NOMO-1 treated with DMSO at 0.1 percent for 48 hours (cell line): Measurements from ENCODE around the gene SLX9.

Source experiments
- DNase-seq: peaks from one replicate; lab custom pipeline; 2025; ENCODE audit not compliant: unreplicated experiment; lab: John Stamatoyannopoulos, UW

Gene SLX9

DNA sequence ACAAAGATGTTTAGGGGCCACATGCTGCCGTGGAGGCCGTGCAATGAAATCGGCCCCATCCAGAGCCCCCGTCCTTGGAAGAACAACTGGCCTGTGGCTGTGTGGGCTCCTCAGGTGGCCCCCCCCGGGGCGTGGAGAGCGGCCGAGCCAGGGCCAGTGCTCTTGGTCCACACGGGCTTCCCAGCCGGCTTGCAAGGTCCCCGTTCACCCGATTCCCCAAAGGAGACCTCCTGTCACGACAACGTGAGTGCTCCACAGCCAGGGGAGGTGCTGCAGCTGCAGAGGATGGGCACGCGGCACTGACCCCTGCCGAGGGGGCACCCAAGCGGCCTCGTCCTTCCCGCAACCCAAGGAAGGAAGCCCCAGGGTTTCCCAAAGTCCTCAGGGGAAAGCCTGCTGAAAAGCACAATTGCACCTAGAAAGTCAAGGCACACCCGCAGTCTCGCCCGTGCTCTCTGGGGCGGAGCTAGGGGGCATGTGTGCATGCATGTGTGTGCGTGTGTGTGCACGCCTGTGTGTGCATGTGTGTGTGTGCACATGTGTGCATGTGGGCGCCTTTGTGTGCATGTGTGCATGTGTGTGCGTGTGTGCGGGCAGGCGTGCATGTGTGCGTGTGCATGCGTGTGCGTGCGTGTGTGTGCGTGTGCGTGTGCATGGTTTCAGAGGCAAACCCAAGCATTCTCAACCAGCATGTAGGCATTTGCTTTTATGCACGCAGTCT lies 48.2 kb downstream of the SLX9 start:
- no peak for DNase-seq

DNA sequence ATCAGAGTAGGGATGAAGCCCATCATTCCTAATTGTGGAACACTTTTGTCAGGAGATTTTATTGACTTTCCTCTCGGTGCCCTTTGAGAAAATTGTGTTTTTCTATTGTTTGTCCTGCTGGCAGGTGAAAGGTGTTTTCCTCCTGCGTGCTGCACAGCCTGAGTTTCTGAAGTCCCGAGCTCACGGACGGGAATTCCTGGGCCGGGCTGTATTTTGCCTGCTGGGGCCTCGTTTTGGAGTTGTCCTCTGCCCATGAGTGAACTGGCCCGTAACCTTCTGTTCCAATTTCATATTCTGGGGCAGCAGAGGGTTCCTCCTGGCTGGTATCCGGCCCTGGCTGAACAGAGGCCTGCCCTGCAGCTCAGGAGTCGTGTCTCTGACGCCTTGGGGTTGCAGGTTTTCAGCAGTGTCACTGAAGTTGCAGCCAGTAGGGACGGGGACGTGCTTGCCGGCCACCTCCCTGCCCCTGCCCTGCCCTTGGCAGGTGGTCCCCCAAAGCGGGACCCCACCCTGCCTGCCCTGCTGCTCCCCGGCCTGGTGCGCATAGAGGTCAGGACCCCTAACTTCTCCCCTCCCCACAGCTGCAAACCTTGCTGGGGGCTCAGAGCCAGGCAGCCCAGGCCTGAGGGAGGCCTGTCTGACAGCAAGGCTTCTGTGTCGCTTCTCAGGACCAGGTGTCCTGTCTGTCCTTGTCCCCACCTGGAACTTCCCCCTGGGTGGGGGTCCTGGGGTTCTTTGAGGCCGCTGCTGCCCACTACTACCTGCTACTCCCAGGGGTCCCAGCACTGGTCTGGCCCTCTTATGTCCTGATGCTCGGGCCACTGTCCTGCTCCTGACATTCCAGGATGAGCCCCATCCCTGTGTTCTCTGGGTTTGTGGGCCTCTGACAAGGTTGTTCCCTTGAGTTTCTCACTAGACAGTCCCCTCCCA lies 49.0 kb downstream of the SLX9 start:
- no peak for DNase-seq

DNA sequence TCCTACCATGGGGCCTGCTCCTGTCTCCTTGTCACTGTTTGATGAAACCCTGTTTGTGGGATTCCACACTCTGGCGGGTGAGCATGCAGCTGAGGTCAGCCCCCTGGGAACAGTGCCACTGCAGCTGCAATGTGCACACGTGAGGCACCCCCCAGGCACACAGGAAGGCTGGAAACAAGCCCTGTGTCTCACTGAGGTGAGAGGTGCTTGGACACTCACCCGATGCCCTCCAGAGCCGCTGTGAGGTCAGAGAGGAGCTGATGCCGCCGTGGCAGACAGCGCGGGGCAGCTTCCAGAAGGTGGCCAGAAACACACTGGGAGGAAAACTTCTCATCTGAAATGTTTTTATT lies 49.7 kb downstream of the SLX9 start:
- DNase-seq = no peak

DNA sequence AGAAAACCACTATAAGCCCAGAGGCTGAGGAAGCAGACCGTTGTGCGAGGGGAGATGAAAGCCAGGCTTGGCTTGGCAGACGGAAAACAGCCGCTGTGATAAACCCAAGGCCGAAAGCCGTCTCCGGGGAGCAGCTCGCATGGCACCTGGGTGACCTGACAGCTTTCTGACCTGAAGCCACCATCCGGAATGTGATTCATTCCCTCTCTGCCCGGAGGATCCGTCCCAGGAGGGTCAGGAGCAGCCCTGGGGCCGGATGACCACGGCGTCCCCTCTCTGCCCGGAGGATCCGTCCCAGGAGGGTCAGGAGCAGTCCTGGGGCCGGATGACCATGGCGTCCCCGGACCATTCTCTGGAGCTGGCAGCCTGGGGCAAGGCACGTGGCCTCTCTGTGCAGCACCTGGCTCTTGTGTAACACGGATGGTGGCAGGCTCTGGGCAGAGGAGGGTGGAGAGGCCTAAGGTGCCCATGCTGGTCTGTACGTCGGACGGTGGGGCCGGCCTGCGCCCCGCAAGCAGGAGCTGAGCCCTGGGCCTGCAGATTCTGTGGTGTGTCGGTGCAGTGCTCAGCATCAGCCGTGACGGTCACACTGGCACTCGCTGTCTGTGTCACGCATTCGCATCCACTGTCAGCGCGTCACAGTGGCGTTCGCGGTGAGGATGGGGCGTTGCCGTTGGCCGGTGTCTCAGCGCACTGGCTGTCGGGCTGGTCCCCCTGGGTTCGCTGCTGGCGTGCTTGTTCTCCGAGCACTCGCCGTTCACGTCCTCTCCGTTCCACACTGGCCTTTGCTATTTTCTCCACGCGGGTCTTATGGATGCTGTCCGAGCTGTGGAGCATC lies 50.3 kb downstream of the SLX9 start:
- DNase-seq = no peak

DNA sequence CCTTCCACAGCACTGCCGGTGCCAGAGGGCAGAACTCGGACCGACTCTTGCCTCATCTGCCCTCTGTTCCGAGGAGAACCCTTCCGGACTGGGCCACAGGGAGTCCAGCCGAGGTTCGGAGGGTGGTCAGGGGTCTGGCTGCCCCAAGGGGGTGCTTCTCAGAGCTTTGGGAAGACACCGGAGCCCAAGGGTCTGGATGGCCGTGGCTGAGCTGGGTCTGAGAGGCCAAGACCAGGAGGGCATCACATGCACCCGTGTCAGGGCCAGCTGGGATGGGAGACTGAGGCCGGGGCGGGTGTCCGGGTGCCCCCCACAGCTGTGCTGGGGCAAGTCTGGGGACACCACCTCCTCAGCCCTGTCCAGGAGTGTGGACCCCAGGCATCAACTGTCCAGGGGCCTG lies 51.1 kb downstream of the SLX9 start:
- DNase-seq = no peak

DNA sequence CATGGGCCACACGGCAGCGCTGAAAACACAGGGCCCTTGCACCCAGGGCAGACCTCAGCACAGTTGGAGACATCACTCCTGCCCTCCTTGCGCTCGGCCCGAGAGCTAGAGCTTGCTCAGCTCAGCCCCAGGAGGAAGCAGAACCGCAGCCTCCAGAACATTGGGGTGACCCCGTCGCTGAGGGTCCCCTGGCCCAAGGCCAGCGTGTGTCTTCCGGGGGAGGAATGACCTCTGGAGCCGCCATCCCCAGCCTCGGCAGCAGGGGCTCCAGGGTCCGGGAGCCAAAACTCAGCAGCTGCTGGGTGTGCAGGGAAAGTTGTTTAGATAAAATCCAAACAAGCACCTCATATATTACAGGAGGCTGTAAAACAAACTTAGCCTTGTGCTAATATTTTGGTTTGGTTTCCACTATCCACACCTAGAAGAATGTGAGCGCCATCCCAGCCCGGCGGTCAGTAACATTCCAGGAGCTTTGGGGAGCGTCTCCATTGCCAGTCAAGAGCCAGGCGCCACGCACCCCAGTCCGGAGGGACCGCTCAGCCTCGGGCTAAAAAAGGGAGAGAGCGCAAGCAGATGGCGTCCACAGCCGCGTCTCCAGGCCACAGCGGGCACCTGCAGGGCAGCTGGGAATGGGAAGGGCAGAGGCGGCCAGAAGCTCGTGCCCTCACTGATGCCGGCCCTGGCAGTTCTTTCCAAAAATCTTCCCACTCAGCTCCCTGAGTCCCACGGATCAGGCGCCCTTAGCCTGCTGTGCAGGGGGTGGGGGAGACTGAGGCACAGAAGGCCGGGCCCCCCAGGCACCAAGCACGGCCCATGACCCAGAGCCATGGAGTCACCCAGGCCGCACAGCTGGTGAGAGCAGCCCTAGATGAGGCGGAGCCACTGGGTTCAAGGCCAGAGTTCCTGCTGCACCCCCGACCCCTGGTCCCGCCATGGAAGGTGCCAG lies 52.0 kb downstream of the SLX9 start:
- DNase-seq = no peak

DNA sequence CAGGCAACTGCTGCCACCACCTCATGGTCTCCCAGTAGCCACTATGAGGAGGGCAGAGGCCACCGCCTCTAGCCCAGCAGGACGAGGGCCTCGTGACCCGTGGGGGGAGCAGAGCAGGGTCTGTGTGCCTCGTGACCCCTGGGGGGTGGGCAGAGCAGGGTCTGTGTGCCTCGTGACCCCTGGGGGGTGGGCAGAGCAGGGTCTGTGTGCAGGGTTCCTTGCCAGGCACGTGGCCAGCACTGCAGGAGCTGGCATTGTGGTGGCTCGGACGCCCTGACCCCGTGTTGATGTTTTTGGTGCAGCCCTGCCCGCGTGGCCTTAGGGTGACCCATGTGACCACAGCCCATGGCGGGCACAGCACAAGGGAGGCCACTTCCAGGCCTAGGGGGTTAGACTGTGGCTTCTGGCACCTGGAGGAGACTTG lies 52.8 kb downstream of the SLX9 start:
- DNase-seq = no peak

DNA sequence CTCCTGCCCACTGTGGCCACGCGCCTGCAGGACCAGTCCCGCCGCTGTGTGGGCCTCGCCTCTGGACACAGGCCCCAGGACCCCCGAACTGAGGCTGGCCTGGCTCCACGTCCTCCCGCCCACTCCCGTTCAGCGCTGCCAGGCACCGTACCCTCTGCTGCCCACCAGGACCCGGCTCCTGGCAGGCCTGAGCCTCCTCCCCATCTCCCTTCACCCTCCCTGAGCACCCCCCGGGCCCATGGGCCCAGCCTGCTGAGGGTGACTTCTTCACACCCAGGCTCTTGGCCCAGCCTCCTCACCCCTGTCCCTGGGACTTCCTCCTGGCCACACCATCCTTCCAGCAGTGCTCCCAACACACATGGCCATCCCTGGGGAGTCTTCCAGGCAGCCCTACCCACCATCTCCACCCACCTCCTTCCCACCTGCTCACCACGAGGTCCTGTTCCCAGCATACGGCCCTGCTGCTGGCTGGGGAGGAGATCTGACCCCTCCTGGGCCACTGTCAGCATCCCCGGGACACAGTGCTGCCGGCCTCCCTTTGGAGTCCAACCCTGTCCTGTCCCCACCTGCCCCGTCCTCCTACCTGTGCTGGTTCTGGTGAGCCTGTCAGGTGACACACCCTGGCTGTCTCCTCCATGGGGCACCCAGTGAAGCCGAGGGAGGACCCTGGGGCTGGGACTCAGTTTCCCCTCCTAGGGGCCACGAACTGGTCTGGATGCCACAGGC lies 53.7 kb downstream of the SLX9 start:
- no peak for DNase-seq

DNA sequence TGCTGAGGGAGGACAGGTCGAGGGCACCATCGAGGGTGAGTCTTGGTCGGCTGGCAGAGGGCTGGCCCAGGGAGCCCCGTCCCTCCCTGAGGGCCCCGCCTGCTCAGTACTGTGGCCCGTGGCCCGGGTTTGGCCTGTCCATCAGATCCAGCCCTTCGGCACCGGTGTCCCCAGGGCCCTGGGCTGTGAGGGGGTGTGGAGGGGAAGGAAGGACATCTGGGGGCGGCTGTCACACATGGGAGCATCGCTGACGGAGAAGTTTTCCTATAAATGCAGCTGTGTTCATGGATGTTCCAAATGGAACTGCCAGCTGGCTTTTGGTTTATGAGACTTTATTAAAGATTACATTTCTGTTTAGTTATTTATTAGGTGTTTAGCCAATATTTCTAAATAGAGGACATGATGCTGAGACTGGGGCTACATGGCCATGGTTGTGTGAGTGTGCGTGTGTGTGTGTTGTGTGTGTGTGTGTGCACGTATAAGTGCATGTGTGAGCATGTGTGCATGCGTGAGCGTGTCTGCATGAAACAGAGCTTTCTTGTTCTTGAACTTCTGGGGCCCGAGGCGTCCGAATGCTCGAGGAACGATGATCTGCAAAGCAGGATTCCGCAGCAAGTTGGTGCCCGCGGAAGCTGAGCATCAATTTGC lies 54.3 kb downstream of the SLX9 start:
- DNase-seq = no peak

DNA sequence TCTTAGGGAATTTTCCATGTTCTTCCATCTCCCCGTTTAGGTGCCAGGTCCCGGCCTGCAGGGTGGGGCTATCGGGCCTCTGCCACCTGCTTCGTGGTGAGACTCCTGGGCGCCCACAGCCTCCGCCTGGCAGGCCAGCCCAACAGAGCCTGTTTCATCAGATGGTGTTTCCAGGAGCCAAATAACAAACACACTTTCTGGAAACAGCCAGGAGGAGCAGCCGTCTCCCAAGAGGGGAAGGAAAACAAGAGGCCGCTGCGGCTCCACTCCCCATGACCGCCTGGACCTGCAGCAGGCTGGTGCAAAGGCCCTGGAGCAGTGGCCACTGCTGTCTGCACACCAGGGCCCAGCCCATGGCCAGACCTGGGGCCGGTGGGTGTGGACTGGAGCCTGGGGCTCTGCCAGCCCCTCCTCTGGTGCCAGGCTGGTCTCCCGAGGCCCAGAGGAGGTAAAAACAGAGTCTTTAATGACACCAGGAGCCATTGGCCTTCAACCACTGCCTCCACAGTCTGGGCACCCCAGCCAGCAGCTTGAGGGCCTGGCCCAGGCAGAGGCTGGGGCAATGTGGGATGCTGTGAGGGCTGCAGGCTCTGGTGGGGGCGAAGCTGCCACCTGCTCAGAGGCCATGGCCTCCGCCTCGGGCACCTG lies 55.0 kb downstream of the SLX9 start:
- no peak for DNase-seq

DNA sequence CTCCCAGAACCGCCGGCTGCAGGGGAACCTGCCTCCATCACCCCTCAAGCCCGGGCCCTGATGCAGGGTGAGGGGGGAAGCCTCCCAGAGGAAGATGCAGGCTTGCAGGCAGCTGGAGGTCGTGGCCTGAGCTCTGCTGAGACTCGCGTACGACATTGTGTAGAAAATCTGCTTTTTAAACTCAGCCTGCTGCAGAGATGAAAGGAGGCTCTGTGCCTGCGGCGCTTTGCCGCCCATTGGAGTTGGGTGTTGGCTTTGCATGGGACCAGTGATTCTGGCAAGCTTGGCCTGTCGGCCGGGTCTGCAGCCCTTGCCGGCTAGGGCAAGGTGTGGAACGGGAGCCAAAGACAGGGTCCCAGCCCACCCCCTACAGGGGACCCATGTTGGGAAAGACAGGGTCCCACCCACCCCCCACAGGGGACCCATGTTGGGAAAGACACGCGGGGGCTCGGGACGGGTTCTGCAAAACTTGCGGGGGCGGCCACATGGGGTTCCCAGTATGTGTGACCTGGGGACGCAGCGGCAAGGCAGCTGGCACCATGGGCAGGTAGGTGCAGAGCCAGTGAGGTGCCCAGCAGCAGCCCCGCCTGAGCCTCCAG lies 55.6 kb downstream of the SLX9 start:
- DNase-seq = no peak

DNA sequence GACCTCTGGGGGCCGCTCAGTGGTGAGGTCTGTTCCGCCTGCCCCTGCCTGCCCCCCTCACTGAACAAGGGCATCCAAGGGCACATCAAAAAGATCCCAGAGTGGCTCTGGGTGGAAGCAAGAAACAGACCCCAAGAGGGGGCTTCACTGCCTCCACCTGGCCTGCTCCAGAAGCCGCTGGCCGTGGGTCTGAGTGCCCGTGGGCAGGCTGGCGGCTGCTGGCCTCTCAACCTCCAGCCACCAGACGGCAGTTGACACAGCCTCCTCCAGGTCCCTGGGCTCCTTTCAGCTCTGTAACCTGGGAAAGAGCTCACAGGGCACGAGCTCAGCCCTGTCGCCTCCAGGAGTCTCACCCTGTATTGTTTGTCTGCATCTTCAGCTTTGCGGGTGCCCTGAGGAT lies 56.3 kb downstream of the SLX9 start:
- no peak for DNase-seq

DNA sequence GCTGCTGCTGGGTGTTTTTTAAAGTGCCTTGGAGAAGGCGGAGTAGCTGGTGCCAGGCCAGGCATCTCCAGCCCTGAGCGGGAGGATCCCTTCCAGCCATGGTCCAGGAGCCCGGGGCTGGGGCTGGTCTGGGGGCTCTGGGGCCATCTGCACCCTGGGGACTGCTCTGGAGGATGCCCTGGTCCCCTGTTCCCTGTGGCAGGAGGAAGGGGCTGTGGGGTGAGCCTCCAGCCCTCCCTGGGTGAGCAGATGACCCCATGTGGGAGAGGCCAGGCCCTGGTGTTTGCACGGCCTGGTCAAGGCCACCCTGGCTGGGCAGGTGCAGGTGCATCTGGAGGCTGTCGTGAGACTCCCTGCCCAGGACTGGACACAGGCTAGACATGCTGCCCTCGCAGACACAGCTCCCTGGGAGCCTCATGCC lies 56.7 kb downstream of the SLX9 start:
- no peak for DNase-seq

DNA sequence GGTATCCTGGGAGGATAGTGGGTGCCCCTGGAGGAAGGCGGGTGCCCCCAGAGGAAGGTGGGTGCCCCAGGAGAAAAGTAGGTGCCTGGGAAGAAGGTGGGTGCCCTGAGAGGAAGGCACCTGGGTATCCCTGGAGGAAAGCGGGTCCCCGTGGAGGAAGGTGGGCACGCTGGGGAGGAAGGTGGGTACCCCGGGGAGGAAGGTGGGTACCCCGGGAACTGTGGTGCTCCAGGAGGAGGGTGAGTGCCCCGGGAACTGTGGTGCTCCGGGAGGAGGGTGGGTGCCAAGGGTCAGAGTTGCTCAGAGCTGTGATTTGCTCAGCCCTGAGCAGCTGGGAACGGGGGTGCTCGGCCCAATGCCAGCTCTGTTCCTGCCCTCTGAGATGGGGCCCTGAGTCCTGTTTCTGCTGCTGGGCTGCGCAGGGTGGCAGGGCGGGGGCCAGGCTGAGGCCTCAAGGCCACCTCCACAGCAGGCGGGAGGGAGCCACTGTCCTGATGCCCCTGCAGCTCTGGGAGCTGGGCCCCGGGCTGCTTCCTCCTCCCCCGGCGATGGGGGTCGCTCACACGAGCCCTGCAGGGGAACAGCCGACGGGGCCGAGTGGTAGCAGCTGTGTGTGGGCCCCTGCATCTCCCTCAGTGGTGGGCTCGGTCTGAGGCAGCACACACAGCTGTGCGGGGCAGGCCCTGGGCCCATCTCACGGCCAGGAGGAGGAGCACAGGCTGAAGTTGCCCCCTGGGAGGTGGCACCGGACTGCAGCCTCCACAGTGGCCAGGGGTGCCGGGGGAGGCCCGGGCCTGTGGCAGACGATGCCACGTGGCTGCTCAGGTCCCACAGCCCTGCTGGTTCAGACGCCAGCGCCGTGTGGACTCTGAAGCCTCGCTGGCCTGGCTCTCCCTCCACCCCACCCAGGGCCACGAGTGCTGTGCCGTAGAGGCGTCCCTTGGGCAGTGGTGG lies 57.4 kb downstream of the SLX9 start:
- no peak for DNase-seq

DNA sequence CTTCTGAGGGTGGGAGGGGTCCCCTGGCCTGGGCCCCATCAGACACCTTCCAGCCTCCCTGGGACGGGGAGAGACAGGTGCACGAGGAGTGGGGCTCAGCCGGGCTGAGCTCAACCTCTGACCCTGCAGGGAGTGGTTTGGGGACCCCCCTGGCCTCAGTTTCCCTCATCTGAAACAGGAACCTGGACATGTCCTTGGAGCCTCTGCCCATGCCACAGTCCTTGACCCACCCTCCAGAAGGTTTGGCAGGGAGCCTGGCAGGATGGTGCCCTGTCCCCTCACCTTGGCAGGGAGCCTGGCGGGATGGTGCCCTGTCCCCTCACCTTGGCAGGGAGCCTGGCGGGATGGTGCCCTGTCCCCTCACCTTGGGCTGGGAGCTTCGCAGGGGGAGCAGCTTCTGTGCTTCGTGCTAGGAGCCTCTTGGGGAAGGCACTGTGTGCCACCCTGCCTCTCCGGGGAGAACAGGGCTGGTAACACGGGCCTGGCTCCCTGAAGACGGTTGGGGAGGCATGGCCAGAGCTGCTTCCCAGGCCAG lies 58.3 kb downstream of the SLX9 start:
- DNase-seq = no peak

DNA sequence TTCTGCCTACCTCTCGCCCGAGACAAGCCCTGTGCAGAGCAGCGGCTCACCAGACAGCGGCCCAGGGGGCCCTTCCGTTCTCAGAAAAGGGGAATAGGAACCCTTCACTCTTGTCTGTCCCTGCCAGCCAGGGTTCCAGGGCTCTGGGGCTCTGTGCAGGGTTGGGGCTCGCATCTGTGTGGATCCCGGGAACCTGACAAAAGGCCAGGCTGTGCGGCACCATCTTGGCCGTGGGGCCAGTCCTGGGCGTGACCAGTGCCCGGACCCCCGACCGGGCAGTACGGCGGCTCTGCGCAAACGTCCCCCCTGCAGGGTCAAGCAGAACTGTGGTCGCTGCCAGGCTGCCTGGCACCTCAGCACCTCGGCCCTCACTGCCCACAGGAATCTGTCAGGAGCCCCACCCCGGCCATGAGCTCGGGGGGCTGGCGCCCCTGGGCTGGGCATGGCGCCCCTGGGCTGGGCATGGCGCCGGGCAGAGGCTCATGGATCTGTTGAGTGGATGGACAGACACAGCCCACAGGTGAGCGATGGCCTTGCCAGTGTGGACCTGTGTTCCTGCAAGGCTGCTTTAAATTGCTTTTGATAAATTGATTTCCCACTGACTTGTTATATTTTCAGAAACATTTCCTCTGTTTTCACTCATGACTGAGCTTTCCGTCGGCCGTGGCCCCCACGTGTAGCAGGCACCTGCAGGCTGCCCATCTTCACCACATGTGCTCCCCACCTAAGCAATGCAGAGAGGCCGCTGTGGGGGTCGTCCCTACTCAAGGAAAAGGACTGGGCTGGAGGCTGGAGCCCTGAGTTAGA lies 59.0 kb downstream of the SLX9 start:
- no peak for DNase-seq
